Adrenal gland (tissue), 12 donors: ENCODE measurements around the gene SLC6A8. TPM values are rescaled to one million over a fixed set of nuclear protein-coding genes. Genes with fewer than 3 reads are reported as not detected.

Source experiments
- DNase-seq, 7 donors: peaks; one replicate each; pipeline ENCODE4 v3.0.0-alpha.2; 2019 to 2020
- H3K27ac ChIP-seq, 5 donors: fragments of 200-600 bp; sonication (generic) in 4 of 5; 1 replicate in 3 of 5; 2 replicates in 2 of 5; pipeline versions ENCODE4 v1.5.1 to v1.8.0; 2016 to 2020; ENCODE audit warnings: mild to moderate bottlenecking in 1 of 5
- H3K27me3 ChIP-seq: fragments of 200-600 bp; 2 replicates; pipeline ENCODE4 v1.8.0; 2021
- H3K36me3 ChIP-seq, 2 donors: fragments of 200-600 bp; replicated peaks in 1 of 2; 1 replicate in 1 of 2; 2 replicates in 1 of 2; pipeline versions ENCODE4 v1.5.1 to v1.8.0; 2018 to 2022
- H3K4me1 ChIP-seq, 2 donors: fragments of 200-600 bp; replicated peaks in 1 of 2; 1 replicate in 1 of 2; 2 replicates in 1 of 2; pipeline versions ENCODE4 v1.5.1 to v1.8.0; 2018 to 2021
- H3K4me3 ChIP-seq, 4 donors: fragments of 200-600 bp; sonication (generic) in 3 of 4; one replicate each; pipeline ENCODE4 v1.5.1; 2016 to 2018
- H3K9me3 ChIP-seq, 3 donors: fragments of 200-600 bp; sonication (generic) in 1 of 3; replicated peaks in 1 of 3; 1 replicate in 2 of 3; 2 replicates in 1 of 3; pipeline versions ENCODE4 v1.5.1 to v1.8.0; 2016 to 2021
- POLR2A ChIP-seq, 2 donors: fragments of 450-650 bp; IDR thresholded peaks; one replicate each; pipeline ENCODE4 v1.6.1; 2017; ENCODE audit warnings: antibody characterized with exemption in 2 of 2, mild to moderate bottlenecking in 2 of 2, moderate library complexity in 1 of 2
- WGBS, 4 donors: extraction: QIAGEN DNeasy Blood & Tissue Kit in 2 of 4; methylation state at CpG; one replicate each; pipeline versions ENCODE4 v1.1.5 to v1.1.7; 2013 to 2017; 5-methylcytosine and 5-hydroxymethylcytosine counted together
- intact Hi-C, 2 donors: fragments of 100-400 bp; cut with DNase I; formaldehyde crosslinking; loops; one replicate each; pipeline versions ENCODE4 v1.14.1 to v1.15.0; 2022 to 2023
- polyA plus RNA-seq, 3 donors: library from polyadenylated mRNA; stranded (reverse); fragments of 200-250 nt in 2 of 3; fragments of 350-450 nt in 1 of 3; fragmentation: Illumina TruSeq in 1 of 3; extraction: RNeasy Lipid Tissue Mini Kit (QIAGEN cat#74804) in 1 of 3; gene quantifications; one replicate each; pipeline ENCODE4 v1.2.3, GENCODE V29; 2013 to 2014
- total RNA-seq, 9 donors: library from RNA; depleted of rRNA in 4 of 9; stranded (reverse); fragments of >200 nt in 4 of 9; fragments of 120-200 nt in 1 of 9; fragmentation: NEBNext Ultra II Directional in 1 of 9; extraction: Animal tissue kit (Norgen Biotek cat#: 25700) in 1 of 9; gene quantifications; one replicate each; pipeline versions ENCODE4 v1.1.0 to v1.2.4, GENCODE V29; 2013 to 2023
- TF ChIP-seq, protein P1 (sequence below), 6 experiments: fragments of 450-650 bp in 4 of 6; fragments of 200-600 bp in 2 of 6; sonication (generic) in 1 of 6; IDR thresholded peaks; 1 replicate in 5 of 6; 2 replicates in 1 of 6; pipeline versions ENCODE4 v1.5.1 to v1.8.0; 2016 to 2021; ENCODE audit warnings: antibody characterized with exemption in 6 of 6, mild to moderate bottlenecking in 2 of 6, moderate library complexity in 1 of 6
- donor health status: healthy with polysubstance abuse.
- donor health status: Bipolar disorder and iron deficiency.
- donor health status: DM: yes; HTN: yes; CAD: no.
- donor health status: DM: no; HTN: no; CAD: no.
- donor health status: DM: no; HTN: no; CAD: no.
- donor health status: DM: yes; HTN: yes; CAD: no.

The SLC6A8 gene
- total and polyA plus RNA-seq, 12 donors: 3.1 to 136 (median 67.0) TPM

DNA sequence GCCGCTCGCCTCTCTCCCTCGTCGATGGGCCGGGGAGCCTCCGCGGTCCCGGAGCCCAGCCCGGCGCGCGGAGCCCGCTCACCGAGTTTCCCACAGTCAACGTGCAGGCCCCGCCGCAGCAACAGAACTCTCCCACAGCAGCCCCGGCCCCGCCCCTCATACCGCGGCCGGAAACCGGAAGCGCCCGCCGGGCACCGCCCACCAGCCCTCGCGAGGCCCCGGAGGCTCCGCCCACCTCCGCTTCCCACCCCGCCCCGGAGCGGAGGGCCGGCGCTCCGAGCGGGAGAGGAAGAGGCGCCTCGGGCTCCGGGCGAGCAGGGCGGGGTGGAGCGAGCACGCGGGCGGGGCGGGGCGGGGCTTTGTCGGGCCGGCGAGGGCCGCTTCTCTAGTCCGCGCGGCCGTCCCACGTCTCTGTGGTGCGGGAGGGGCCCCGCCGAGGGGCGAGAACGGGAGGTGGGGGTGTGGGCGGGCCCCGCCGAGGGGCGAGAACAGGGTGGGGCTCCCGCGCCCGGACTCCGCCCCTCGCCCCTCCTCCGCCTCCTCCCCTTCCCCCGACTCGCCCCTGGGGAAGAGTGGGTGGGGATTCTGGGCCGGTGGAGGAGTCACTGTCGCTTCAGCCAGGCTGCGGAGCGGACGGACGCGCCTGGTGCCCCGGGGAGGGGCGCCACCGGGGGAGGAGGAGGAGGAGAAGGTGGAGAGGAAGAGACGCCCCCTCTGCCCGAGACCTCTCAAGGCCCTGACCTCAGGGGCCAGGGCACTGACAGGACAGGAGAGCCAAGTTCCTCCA lies 36.7 kb downstream of the SLC6A8 start, which contains the start of the genes ABCD1 and BCAP31:
Gene ABCD1 (plus strand): TSS at position 605 of the 787 bp plus-strand sequence. CDS start 411 bp downstream, outside the sequence.
Gene BCAP31 (minus strand): TSS at position 136 of the 787 bp plus-strand sequence. CDS start 1,143 bp downstream, outside the sequence.
- DNase-seq: peak; percentile 89 to 91 (median 90)
- H3K9me3 ChIP-seq: no peaks in the 10 kb centered on the region
- peak within 1 kb of the TSS; percentile 60 to 96 (median 89) for H3K27ac ChIP-seq
- peak within 1 kb of the TSS in 3 of 4 donors; percentile 17 to 74 (median 18) for H3K4me3 ChIP-seq
- TF ChIP-seq, protein P1, sequence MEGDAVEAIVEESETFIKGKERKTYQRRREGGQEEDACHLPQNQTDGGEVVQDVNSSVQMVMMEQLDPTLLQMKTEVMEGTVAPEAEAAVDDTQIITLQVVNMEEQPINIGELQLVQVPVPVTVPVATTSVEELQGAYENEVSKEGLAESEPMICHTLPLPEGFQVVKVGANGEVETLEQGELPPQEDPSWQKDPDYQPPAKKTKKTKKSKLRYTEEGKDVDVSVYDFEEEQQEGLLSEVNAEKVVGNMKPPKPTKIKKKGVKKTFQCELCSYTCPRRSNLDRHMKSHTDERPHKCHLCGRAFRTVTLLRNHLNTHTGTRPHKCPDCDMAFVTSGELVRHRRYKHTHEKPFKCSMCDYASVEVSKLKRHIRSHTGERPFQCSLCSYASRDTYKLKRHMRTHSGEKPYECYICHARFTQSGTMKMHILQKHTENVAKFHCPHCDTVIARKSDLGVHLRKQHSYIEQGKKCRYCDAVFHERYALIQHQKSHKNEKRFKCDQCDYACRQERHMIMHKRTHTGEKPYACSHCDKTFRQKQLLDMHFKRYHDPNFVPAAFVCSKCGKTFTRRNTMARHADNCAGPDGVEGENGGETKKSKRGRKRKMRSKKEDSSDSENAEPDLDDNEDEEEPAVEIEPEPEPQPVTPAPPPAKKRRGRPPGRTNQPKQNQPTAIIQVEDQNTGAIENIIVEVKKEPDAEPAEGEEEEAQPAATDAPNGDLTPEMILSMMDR (IDR thresholded peaks at IDR 0.05): no peak
- TF ChIP-seq POLR2A (IDR thresholded peaks at IDR 0.05): peak; percentile 88 to 93
- intact Hi-C loops: no loop called here
- H3K36me3 ChIP-seq: peaks cover 0 to 17% of the 10 kb centered on the region in 2 donors
- H3K4me1 ChIP-seq: peaks cover 37 to 39% of the 10 kb centered on the region in 2 donors
- H3K27me3 ChIP-seq: no peaks in the 10 kb centered on the region
- WGBS, 4 donors: 1 to 28% (median 18%) methylated on average over 12 to 61 of the region's 88 CpGs; no CpG with 5 or more reads in 1 of the 4 donors

DNA sequence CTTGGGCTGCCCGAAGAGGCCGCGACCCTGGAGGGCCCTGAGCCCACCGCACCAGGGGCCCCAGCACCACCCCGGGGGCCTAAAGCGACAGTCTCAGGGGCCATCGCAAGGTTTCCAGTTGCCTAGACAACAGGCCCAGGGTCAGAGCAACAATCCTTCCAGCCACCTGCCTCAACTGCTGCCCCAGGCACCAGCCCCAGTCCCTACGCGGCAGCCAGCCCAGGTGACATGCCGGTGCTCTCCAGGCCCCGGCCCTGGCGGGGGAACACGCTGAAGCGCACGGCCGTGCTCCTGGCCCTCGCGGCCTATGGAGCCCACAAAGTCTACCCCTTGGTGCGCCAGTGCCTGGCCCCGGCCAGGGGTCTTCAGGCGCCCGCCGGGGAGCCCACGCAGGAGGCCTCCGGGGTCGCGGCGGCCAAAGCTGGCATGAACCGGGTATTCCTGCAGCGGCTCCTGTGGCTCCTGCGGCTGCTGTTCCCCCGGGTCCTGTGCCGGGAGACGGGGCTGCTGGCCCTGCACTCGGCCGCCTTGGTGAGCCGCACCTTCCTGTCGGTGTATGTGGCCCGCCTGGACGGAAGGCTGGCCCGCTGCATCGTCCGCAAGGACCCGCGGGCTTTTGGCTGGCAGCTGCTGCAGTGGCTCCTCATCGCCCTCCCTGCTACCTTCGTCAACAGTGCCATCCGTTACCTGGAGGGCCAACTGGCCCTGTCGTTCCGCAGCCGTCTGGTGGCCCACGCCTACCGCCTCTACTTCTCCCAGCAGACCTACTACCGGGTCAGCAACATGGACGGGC lies 37.5 kb downstream of the SLC6A8 start:
- intact Hi-C loops: no loop called here

DNA sequence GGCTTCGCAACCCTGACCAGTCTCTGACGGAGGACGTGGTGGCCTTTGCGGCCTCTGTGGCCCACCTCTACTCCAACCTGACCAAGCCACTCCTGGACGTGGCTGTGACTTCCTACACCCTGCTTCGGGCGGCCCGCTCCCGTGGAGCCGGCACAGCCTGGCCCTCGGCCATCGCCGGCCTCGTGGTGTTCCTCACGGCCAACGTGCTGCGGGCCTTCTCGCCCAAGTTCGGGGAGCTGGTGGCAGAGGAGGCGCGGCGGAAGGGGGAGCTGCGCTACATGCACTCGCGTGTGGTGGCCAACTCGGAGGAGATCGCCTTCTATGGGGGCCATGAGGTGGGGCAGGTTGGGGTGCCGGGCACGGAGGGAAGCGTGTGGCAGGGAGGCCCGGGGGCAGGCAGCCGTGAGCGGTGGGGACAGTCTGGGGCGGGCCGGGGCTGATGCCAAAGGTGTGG lies 38.1 kb downstream of the SLC6A8 start:
- peaks cover 37 to 39% of the 10 kb centered on the region in 2 donors for H3K4me1 ChIP-seq
- intact Hi-C loops: no loop called here

More for the DNA sequence above, 37.5 kb downstream of the SLC6A8 start:
- Histone ChIP-seq H3K27ac (peak overlapping the region; percentile 54 to 96 (median 86)), H3K36me3 (peaks cover 0 to 9% of the 10 kb centered on the region in 2 donors), H3K4me1 (peaks cover 37 to 39% of the 10 kb centered on the region in 2 donors), H3K27me3 (no peaks in the 10 kb centered on the region), H3K4me3 (peak overlapping the region in 2 of 4 donors; percentile 9 to 74), H3K9me3 (no peaks in the 10 kb centered on the region)
- peak in 4 of 7 donors; percentile 20 to 53 (median 40) for DNase-seq
- TF ChIP-seq, protein P1 (IDR thresholded peaks at IDR 0.05): no peak
- no peak for TF ChIP-seq POLR2A (IDR thresholded peaks at IDR 0.05)
- 42 to 62% (median 47%) methylated on average over 16 to 55 of the region's 55 CpGs; no CpG with 5 or more reads in 1 of the 4 donors for WGBS, 4 donors

More for the DNA sequence above, 38.1 kb downstream of the SLC6A8 start:
- Histone ChIP-seq H3K27ac (peak overlapping the region; percentile 54 to 96 (median 86)), H3K9me3 (no peaks in the 10 kb centered on the region), H3K36me3 (peaks cover 0 to 2% of the 10 kb centered on the region in 2 donors), H3K4me3 (peak overlapping the region in 1 of 4 donors; percentile 74), H3K27me3 (no peaks in the 10 kb centered on the region)
- TF ChIP-seq, protein P1 (IDR thresholded peaks at IDR 0.05): no peak
- no peak for TF ChIP-seq POLR2A (IDR thresholded peaks at IDR 0.05)
- WGBS, 4 donors: 34 to 80% (median 69%) methylated on average over 1 to 35 of the region's 35 CpGs; no CpG with 5 or more reads in 1 of the 4 donors
- peak in 4 of 7 donors; percentile 47 to 58 (median 50) for DNase-seq
